HG03439 (cell line): Measurements from ENCODE around the gene MCRIP2.

Experiments
- ATAC-seq: cut with Tn5 transposase; IDR thresholded peaks from one replicate; pipeline ENCODE4 v1.9.1; 2021; ENCODE audit warnings: mild to moderate bottlenecking, moderate library complexity; ENCODE audit not compliant: unreplicated experiment

MCRIP2 gene

DNA sequence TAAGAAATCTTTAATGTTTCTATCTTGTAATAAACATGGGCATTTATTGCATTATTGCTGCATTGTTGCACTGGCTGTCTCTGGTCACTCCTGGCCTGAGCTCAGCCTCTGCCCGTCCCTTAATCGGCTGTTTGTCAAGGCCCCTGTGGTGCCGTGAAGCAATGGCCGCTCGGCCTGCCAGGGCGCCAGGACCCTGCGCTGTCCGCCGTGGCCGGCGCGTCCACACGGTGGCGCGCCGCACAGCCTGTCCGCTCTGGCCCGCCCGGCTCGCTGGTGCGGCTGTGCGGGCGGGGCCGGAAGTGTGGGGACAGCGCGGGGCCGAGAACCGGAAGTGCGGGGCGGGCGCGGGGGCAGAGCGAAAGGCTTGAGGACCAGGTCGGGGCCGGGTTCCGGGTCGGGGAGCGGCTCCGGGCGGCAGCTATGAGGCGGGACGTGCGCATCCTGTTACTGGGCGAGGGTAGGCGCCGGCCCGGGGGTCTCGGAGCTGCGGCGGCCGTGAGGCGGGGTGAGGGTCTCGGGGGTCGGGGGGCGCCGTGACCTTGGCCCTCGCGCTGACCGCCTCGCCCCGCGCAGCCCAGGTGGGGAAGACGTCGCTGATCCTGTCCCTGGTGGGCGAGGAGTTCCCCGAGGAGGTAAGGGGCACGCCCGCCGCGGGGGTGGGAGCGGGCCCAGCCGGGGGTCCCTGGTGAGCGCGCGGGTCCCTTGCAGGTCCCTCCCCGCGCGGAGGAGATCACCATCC, 26.3 kb downstream of the MCRIP2 start, which contains the start of gene RHOT2:
RHOT2 (plus strand) TSS at position 353 of the 739 bp plus-strand sequence; CDS start at position 421, 68 bp downstream.
- peak; percentile 62 for ATAC-seq

DNA sequence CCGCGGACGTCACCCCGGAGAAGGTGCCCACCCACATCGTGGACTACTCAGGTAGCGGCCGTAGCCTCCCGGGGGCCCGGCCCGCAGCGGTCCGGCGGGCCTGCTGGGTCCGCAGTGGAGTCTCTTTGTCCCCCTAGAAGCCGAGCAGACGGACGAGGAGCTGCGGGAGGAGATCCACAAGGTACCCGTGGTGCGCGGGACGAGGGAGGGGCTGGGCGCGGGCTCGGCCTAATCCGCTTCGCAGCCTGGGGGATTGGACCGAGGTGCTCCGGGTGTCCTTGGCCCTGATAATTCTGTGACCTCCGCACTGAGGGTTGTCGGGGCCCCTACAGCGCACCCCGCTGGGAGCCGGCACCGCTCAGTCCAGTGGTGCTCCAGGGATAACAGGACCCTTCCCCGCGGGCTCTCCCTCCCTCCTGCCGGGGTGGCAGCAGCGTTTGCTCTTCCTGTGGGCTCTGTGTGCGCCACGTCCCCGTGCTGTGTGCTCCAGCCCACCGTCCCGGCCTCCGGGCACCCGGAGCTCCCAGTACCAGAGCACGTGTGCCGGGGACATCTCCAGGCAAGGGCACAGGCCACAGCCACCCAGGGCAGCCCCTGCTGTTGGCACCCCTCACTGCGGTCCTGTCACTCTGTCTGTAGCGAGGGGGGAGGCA, 27.0 kb downstream of the MCRIP2 start:
- peak; percentile 3 for ATAC-seq

DNA sequence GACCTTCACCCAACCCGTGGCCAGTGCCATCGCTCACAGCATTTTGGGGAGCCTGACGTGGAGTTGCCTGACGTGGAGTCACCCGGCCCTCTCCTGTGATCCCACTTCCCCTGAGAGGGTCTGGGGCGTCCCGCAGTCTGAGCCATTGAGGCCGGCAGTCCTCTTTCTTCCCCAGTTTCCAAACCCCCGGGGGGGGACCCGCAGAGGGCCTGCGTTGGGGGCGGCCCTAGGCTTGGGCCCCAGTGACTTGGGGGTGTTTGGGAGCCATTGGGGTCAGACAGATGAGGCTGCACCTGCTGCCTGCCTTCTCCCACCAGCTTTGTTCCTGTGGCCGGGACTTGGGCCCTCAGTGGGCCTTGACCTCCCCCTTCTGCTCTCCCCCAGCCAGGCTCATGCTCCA, 28.0 kb downstream of the MCRIP2 start:
- ATAC-seq, result no peak

DNA sequence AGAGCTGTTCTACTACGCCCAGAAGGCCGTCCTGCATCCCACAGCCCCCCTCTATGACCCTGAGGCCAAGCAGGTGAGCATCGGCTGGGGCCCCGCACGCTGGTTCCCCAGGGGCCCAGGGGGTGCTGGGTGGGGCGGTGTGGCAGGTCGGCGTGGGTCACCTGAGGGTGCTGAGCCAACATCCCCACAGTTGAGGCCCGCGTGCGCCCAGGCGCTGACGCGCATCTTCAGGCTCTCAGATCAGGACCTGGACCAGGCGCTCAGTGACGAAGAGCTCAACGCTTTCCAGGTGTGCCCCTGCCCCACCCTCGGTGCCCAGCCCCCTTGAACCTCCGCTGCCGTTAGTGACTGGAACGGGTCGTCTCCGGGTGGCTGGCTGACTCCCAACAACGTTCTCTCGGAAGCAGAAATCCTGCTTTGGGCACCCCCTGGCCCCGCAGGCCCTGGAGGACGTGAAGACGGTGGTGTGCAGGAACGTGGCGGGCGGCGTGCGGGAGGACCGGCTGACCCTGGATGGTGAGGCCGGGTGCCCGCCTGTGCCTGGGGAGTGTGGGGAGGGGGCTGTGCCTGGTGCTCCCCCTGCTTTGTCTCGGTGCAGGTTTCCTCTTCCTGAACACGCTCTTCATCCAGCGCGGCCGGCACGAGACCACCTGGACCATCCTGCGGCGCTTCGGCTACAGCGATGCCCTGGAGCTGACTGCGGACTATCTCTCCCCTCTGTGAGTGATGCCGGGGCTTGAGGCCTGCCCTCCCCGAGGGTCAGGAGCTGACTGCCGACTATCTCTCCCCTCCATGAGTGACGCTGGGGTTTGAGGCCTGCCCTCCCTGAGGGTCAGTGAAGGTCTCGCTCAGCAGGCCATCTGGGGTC, 29.1 kb downstream of the MCRIP2 start:
- no peak for ATAC-seq

DNA sequence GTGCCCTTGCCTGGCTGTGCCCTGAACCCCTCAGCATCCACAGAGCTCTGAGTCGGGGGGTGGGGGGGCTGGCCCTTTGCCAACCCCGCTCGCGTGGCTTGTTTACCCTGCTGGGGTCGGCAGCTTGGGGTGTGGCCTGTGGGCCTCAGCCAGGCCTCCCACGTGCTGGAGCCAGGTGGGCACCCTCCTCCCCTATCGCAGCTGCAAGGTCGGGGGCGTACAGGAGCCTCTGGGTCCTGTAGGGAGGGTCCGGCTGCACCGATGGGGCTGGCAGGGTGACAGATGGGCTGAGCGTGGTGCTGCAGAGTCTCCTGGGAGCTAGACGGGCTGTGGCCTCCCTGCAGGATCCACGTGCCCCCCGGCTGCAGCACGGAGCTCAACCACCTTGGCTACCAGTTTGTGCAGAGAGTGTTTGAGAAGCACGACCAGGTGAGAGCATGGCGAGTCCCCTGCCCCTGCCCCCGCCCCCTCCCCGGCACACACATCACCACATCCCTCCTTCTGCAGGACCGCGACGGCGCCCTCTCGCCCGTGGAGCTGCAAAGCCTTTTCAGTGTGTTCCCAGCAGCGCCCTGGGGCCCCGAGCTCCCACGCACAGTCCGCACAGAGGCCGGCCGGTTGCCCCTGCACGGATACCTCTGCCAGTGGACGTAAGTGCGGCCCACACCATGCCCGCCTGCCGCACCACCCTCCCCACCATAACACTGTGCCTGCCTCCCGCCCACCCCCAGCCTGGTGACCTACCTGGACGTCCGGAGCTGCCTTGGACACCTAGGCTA, 29.9 kb downstream of the MCRIP2 start:
- ATAC-seq, result no peak

DNA sequence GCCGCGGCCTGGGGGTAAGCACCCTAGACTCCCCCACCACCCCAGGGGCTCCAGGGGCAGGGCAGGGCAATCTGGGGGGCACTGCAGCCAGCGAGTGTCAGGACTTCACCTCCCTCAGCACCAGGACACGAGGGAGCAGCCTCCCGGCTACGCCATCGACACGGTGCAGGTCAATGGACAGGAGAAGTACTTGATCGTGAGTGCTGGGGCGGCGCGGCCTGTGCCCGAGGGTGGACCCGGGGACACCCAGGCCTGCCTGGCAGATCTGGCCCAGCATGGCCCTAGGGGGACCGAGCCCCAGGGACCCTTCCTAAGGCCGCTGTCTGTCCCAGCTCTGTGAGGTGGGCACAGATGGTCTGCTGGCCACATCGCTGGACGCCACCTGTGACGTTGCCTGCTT, 30.7 kb downstream of the MCRIP2 start:
- ATAC-seq, result no peak

DNA sequence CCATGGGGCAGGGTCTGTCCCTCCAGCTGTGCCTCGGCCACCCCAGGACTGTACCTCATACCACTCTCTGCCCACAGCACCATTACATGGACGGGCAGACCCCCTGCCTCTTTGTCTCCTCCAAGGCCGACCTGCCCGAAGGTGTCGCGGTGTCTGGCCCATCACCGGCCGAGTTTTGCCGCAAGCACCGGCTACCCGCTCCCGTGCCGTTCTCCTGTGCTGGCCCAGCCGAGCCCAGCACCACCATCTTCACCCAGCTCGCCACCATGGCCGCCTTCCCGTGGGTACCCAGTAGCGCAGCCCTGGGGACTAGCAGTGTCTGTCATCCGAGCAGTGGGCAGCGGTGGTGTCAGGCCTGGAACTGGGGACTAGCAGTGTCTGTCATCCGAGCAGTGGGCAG, 31.2 kb downstream of the MCRIP2 start:
- no peak for ATAC-seq

DNA sequence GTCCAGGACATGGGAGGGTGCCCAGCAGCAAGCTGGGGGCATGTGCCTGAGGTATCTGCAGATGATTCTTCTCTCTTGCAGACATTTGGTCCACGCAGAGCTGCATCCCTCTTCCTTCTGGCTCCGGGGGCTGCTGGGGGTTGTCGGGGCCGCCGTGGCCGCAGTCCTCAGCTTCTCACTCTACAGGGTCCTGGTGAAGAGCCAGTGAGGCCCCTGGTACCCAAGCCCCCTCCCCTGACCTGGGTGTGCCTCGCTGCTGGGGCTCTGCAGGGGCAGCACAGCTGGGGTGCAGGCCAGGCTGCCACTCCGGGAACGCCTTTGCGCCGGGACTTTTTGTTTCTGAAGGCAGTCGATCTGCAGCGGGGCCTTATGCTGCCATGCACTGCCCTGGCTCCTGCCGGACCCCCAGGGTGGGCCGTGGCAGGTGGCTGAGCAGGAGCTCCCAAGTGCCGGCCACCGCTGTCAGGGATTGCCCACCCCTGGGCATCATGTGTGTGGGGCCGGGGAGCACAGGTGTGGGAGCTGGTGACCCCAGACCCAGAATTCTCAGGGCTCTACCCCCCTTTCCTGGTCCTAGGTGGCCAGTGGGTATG, 31.9 kb downstream of the MCRIP2 start:
- ATAC-seq, result no peak

DNA sequence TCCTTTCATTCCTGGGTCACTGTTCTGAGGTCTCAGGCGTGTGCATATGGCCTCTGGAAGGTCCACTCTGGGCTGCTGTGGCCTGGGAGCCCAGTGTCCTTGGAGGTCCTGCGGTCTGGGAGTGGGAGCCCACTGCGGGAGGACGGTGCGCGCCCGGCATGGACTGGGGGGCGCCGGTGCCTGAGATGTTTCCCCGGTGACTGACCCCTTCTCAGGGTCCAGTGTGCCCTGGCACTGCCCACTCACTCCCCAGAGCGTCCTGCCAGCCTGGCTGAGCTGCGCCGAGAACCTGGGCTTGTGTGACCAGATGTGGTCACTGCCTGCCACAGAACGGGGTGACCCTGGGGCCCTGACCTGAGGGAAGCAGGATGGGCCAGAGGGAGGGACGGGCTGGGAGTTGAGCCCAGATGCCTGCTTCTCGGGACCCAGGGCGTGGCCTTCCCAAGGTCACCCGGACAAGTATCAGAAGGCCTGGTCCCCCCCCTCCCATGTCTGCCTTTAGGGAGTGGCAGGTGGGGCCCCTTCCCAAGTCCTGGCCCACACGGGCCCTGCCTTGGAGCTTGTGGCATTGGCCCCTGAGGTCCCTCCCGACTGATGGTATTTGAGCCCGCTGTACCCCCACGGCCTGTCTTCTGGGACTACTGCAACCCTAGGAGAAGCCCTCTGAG, 32.7 kb downstream of the MCRIP2 start:
- no peak for ATAC-seq

DNA sequence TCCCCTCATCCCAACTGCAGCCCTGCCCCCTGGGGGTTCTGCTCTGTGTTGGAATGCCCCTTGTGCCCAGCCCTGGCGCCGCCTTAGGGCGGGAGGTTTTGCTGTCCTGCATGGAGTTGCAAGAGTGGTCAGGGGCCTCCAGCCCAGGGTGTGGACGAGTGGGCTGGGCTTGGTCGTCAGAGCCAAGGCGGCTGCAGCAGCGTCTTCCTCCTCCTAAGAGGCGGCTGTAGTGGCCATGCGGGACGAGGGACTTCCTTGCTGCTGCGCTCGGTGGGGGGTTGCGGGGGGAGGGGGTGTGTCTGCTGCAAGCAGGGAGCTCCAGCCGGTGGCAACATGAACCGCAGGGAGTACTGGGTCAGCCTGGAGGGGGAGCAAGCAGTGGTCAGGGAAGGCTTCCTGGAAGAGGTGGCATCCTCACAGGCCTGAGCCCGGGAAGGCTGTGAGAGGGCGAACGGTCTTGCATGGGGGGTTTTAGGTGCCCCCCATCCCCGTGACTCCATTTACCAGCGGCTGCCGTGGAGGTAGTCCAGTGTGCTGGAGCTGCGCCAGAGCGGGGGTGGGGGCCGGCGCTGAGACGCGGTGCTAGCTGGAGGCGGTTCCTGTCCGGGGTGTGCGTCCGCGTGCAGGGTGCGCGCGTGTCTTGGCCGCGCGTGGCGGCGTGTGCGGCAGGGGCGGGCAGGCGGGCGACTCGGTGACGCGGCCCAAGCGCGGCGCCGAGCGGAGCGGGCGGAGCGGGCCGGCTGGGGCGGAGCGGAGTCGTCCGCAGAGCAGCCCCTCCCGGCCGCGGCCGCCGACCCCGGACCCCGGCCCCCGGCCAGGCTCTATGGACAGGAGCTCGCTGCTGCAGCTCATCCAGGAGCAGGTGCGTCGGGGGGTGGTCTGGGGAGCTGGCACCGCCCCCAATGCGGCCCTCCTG, 33.6 kb downstream of the MCRIP2 start, which contains the start of gene RHBDL1:
RHBDL1 (plus strand) TSS at position 704 of the 916 bp plus-strand sequence; CDS start at position 824, 120 bp downstream.
- no peak for ATAC-seq

DNA sequence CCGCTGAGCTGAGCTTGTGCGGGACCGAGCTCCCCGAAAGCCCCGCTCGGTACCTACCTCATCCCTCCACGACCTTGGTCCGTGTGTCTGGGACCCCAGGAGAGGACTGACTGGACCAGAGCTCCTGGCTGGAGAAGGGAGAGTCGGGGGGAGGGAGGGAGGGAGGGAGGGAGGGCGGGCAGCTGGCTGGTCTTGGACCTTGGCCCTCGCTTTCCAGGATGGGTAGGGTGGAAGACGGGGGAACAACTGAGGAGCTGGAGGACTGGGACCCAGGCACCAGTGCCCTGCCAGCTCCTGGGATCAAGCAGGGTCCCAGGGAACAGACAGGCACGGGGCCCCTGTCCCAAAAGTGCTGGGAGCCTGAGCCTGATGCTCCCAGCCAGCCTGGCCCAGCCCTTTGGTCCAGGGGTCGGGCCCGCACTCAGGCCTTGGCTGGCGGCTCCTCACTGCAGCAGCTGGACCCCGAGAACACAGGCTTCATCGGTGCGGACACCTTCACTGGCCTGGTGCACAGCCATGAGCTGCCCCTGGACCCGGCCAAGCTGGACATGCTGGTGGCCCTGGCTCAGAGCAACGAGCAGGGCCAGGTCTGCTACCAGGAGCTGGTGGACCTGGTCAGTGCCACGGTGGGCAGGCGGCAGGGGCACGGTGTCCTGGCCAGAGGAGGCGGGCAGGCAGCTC, 34.4 kb downstream of the MCRIP2 start:
- ATAC-seq, result no peak

DNA sequence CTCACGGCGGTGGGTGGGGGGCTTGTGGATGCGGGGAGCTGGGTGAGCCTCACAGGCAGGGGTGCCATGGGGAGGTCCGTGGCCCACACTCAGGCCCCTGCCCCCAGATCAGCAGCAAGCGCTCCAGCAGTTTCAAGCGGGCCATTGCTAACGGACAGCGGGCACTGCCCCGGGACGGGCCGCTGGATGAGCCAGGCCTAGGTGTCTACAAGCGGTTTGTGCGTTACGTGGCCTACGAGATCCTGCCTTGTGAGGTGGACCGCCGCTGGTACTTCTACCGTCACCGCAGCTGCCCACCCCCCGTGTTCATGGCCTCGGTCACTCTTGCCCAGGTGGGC, 34.9 kb downstream of the MCRIP2 start:
- ATAC-seq, result no peak

DNA sequence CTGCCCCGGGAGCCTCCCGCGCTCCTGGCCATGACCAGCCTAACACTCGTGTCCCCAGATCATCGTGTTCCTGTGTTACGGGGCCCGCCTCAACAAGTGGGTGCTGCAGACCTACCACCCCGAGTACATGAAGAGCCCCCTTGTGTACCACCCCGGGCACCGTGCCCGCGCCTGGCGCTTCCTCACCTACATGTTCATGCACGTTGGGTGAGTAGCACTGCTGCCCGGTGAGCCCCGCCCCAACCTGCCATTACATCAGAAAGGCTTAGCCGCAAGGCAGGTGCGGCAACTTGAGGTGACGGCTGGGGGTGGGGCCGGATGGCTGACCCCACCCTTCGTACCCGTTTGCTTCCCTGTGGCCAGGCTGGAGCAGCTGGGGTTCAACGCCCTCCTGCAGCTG, 35.3 kb downstream of the MCRIP2 start:
- no peak for ATAC-seq

DNA sequence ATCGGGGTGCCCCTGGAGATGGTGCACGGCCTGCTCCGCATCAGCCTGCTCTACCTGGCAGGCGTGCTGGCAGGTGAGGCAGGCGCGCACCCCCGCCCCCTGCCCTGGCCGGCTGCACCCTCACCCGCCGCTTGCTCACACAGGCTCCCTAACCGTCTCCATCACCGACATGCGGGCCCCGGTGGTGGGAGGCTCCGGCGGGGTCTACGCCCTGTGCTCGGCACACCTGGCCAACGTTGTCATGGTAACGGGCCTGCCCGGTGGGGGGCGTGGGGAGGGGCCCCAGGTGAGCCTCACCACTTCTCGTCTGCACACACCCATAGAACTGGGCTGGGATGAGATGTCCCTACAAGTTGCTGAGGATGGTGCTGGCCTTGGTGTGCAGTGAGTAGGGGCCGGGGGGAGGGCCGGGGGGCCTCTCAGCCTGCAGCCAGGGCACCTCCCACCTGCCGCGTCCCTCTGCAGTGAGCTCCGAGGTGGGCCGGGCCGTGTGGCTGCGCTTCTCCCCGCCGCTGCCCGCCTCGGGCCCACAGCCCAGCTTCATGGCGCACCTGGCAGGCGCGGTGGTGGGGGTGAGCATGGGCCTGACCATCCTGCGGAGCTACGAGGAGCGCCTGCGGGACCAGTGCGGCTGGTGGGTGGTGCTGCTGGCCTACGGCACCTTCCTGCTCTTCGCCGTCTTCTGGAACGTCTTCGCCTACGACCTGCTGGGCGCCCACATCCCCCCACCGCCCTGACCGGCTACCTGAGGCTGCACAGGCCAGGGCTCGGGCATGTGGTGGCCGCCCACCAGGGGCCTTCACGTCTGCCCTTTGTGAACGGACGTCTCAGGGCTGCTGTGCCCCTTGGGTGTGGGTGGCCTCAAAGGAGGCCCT, 35.9 kb downstream of the MCRIP2 start:
- no peak for ATAC-seq

DNA sequence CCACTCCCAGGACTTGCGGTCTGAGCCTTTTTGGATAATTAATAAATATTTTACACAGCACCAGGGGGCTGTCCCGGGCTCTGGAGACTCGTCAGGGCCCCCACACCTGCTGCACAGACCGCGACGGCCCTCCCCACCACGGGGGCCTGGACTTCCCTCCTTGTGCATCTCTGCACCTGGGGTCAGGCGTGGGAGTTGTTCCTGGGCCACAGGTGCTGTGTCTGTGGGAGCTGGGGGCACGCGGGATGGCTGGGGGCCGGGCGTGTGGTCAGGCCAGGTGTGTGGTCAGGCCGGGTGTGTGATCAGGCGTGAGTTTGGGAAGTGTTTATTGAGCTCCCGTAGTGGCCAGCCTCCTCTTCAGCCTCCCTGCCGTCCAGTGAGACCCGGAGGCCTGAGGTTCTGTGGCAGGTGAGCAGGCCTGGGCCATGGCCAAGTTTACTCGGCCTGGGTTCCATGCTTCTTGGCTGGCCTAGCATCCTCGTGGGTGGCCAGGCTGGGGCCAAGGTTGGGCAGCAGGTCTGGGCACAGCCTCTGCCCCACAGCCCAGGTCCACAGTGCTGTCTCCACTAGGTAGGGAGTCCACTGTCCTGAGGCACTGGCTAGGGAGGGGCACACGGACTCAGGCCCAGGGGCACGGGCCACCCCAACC, 36.7 kb downstream of the MCRIP2 start:
- ATAC-seq, result no peak

DNA sequence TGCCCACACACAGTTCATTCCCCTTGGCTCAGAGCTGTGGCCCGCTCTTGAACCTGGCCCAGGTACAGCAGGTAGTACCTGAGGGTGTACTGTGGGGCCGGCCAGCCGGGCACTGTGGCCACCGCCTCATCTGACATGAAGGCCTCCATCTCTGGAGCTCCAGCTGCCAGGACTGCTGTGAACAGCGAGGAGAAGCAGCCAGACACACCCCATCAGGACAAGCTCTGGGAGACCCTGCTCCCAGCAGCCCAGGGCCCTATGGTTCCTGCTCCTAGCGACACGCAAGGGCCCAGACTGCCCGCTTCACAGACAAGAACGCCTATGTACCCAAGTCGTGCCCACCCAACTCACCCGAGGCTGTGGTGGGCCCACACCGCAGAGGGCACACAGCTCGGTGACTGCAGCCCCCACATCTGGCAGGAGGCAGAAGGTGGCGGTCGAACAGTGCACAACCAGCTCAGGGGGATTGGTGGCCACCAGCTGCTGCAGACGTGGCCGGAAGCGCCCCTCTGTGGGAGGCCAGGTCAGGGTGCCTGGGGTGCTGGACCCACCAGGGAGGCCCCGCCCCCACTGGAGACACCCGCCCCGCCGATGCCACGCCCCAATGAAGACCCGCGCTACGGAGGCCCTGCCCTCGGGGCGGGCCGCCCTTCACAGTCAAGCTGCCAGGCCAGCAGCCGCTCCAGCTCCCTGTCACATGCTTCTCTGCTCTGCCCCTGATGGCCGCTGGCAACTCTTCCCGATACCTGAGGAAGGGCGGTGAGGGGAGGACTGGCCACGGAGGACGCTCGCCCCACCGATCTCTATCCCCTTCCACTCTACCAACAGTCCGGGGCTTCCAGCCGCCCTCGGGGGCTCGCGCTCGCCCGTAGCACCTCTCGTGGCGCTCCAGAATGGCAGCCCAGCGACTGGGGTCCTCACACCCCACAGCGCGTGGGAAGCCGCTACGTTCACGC, 37.5 kb downstream of the MCRIP2 start:
- no peak for ATAC-seq
